HepG2 (cell line): ENCODE measurements around the gene PPFIA3. TPM values are rescaled to one million over a fixed set of nuclear protein-coding genes. Genes with fewer than 3 reads are reported as not detected.

ENCODE experiments used
- GATAD2A ChIP-seq: IDR thresholded peaks from 2 replicates; pipeline ENCODE4 v1.6.1; 2016
- HDAC1 ChIP-seq: sonication (generic); formaldehyde crosslinking; IDR thresholded peaks from 2 replicates; pipeline ENCODE4 v1.5.1; 2020; ENCODE audit warnings: mild to moderate bottlenecking, missing genetic modification reagents
- HNF4A ChIP-seq: sonication (generic); formaldehyde crosslinking; IDR thresholded peaks from 2 replicates; pipeline ENCODE4 v1.4.0; 2020; ENCODE audit warnings: missing genetic modification reagents
- HNF4G ChIP-seq, 2 experiments: sonication (generic) in 1 of 2; formaldehyde crosslinking in 1 of 2; IDR thresholded peaks; 2 replicates each; pipeline versions ENCODE4 v1.4.0 to v1.6.1; 2011 to 2020; ENCODE audit warnings: borderline replicate concordance in 2 of 2, low read depth in 2 of 2, mild to moderate bottlenecking in 2 of 2, low read length in 1 of 2, missing genetic modification reagents in 1 of 2, moderate library complexity in 1 of 2
- HNRNPLL ChIP-seq: fragments of 200-400 bp; formaldehyde crosslinking; IDR thresholded peaks from 2 replicates; pipeline ENCODE4 v1.6.1; 2017; ENCODE audit warnings: mild to moderate bottlenecking, low read depth, low read length; ENCODE audit not compliant: poor library complexity, severe bottlenecking
- IRF2 ChIP-seq: IDR thresholded peaks from 2 replicates; pipeline ENCODE4 v1.6.1; 2018; ENCODE audit warnings: missing genetic modification reagents, missing compliant biosample characterization
- KLF16 ChIP-seq, 2 experiments: sonication (generic) in 1 of 2; formaldehyde crosslinking in 1 of 2; IDR thresholded peaks; 2 replicates each; pipeline versions ENCODE4 v1.6.1 to v1.8.0; 2016 to 2023; ENCODE audit warnings: missing genetic modification reagents in 2 of 2, missing compliant biosample characterization in 1 of 2
- MAX ChIP-seq: IDR thresholded peaks from 2 replicates; pipeline ENCODE4 v1.6.1; 2012; ENCODE audit warnings: inconsistent platforms
- MTF2 ChIP-seq: sonication (generic); formaldehyde crosslinking; IDR thresholded peaks from 2 replicates; pipeline ENCODE4 v1.5.0; 2020; ENCODE audit warnings: missing genetic modification reagents, borderline replicate concordance
- NRL ChIP-seq: sonication (generic); formaldehyde crosslinking; IDR thresholded peaks from 2 replicates; pipeline ENCODE4 v1.5.0; 2020; ENCODE audit warnings: missing genetic modification reagents, mild to moderate bottlenecking, moderate library complexity, borderline replicate concordance
- PITX1 ChIP-seq: sonication (generic); formaldehyde crosslinking; IDR thresholded peaks from 2 replicates; pipeline ENCODE4 v1.5.1; 2020; ENCODE audit warnings: mild to moderate bottlenecking, missing genetic modification reagents
- POLR2A ChIP-seq, 2 experiments: IDR thresholded peaks; 2 replicates each; pipeline ENCODE4 v1.6.1; 2011; ENCODE audit warnings: low read depth in 2 of 2, low read length in 2 of 2, mild to moderate bottlenecking in 1 of 2, moderate library complexity in 1 of 2; ENCODE audit not compliant: insufficient read depth in 1 of 2
- POLR2AphosphoS5 ChIP-seq: IDR thresholded peaks from 2 replicates; pipeline ENCODE4 v1.6.1; 2012; ENCODE audit warnings: low read depth, low read length
- SALL2 ChIP-seq: sonication (generic); formaldehyde crosslinking; IDR thresholded peaks from 2 replicates; pipeline ENCODE4 v1.8.1; 2023; ENCODE audit warnings: mild to moderate bottlenecking, missing genetic modification reagents, inconsistent platforms
- SP2 ChIP-seq: sonication (generic); formaldehyde crosslinking; IDR thresholded peaks from 2 replicates; pipeline ENCODE4 v1.5.1; 2020; ENCODE audit warnings: mild to moderate bottlenecking, missing genetic modification reagents
- TAF1 ChIP-seq: sonication (generic); formaldehyde crosslinking; IDR thresholded peaks from 2 replicates; pipeline ENCODE4 v1.4.0; 2020; ENCODE audit warnings: missing genetic modification reagents
- TFDP2 ChIP-seq: sonication (generic); formaldehyde crosslinking; IDR thresholded peaks from 2 replicates; pipeline ENCODE4 v1.4.0; 2020; ENCODE audit warnings: missing genetic modification reagents
- YY1 ChIP-seq: IDR thresholded peaks from 2 replicates; pipeline ENCODE4 v1.6.1; 2011; ENCODE audit warnings: low read length, low read depth, moderate library complexity, mild to moderate bottlenecking; ENCODE audit not compliant: insufficient read depth, insufficient replicate concordance
- ZFP36L2 ChIP-seq: sonication (generic); formaldehyde crosslinking; IDR thresholded peaks from 2 replicates; pipeline ENCODE4 v1.4.0; 2020; ENCODE audit warnings: missing genetic modification reagents
- ZFX ChIP-seq: sonication (generic); formaldehyde crosslinking; IDR thresholded peaks from 2 replicates; pipeline ENCODE4 v1.4.0; 2020; ENCODE audit warnings: mild to moderate bottlenecking, low read depth, missing genetic modification reagents, moderate library complexity
- ZNF275 ChIP-seq: sonication (generic); formaldehyde crosslinking; IDR thresholded peaks from 2 replicates; pipeline ENCODE4 v1.8.0; 2022; ENCODE audit warnings: missing genetic modification reagents, mild to moderate bottlenecking, inconsistent platforms, borderline replicate concordance
- ZNF350 ChIP-seq: sonication (generic); formaldehyde crosslinking; IDR thresholded peaks from 2 replicates; pipeline ENCODE4 v1.4.0; 2020; ENCODE audit warnings: mild to moderate bottlenecking, low read depth, missing genetic modification reagents, borderline replicate concordance
- ZNF563 ChIP-seq: sonication (generic); formaldehyde crosslinking; IDR thresholded peaks from 2 replicates; pipeline ENCODE4 v1.8.0; 2022; ENCODE audit warnings: mild to moderate bottlenecking, moderate library complexity, missing genetic modification reagents
- ZNF605 ChIP-seq: sonication (generic); formaldehyde crosslinking; IDR thresholded peaks from 2 replicates; pipeline ENCODE4 v1.8.0; 2022; ENCODE audit warnings: mild to moderate bottlenecking, missing genetic modification reagents
- ZNF766 ChIP-seq: sonication (generic); formaldehyde crosslinking; IDR thresholded peaks from 2 replicates; pipeline ENCODE4 v1.5.0; 2020; ENCODE audit warnings: missing genetic modification reagents, borderline replicate concordance
- ZNF891 ChIP-seq: sonication (generic); formaldehyde crosslinking; IDR thresholded peaks from 2 replicates; pipeline ENCODE4 v1.5.0; 2020; ENCODE audit warnings: mild to moderate bottlenecking, missing genetic modification reagents
- ZSCAN22 ChIP-seq: sonication (generic); formaldehyde crosslinking; IDR thresholded peaks from 2 replicates; pipeline ENCODE4 v1.4.0; 2020; ENCODE audit warnings: mild to moderate bottlenecking, missing genetic modification reagents
- polyA plus RNA-seq, 8 experiments: library from polyadenylated mRNA; depleted of rRNA in 3 of 8; stranded (reverse) in 7 of 8; unstranded in 1 of 8; fragments of >200 nt; fragmentation: Illumina TruSeq in 4 of 8; extraction: Trizol in 4 of 8; gene quantifications; 2 replicates each; pipeline versions ENCODE4 v1.2.1 to v1.2.3, GENCODE V29; 2011 to 2016; ENCODE audit warnings: low read depth in 4 of 8, missing spikeins in 1 of 8, mixed read lengths in 1 of 8; ENCODE audit not compliant: insufficient read depth in 1 of 8
- total RNA-seq, 5 experiments: library from RNA; depleted of rRNA; stranded (reverse); fragments of >200 nt; fragmentation: Illumina TruSeq; extraction: Trizol; gene quantifications; 2 replicates each; pipeline ENCODE4 v1.2.3, GENCODE V29; 2016; ENCODE audit warnings: low read depth in 1 of 5

PPFIA3 gene
- total and polyA plus RNA-seq, 2 of the 13 experiments (the other 11 are each of a cell fraction or from before 2014, with no cell fraction given) = 6.7 to 8.6 TPM

GRCh38 chr19:49157445-49158224 is 38.3 kb downstream of the PPFIA3 start, which contains the start of gene TRPM4 (continued):
- TF ChIP-seq YY1 (peak; percentile 63), ZNF275 (CRISPR knock-in tag) (0 out of 2 replicates have a peak, but pooled peaks have one; percentile 20), POLR2AphosphoS5 (peak; percentile 71), ZNF563 (peak; percentile 55; the same call in 1 of the 2 replicates), PITX1 (peak; percentile 44; the same call in 1 of the 2 replicates), SP2 (CRISPR knock-in tag) (0 out of 2 replicates have a peak, but pooled peaks have one; percentile 40), ZNF605 (CRISPR knock-in tag) (peak; percentile 46; the same call in 1 of the 2 replicates), HDAC1 (peak; percentile 69), ZNF350 (CRISPR knock-in tag) (peak; percentile 61; the same call in 1 of the 2 replicates), MTF2 (CRISPR knock-in tag) (0 out of 2 replicates have a peak, but pooled peaks have one; percentile 43), ZFX (CRISPR knock-in tag) (peak; percentile 60), TAF1 (CRISPR knock-in tag) (peak; percentile 68), MAX (peak; percentile 56; the same call in 1 of the 2 replicates), NRL (CRISPR knock-in tag) (0 out of 2 replicates have a peak, but pooled peaks have one; percentile 26), ZSCAN22 (CRISPR knock-in tag) (no peak), TFDP2 (CRISPR knock-in tag) (0 out of 2 replicates have a peak, but pooled peaks have one; percentile 37), HNF4A (CRISPR knock-in tag) (peak; percentile 48), ZNF891 (CRISPR knock-in tag) (0 out of 2 replicates have a peak, but pooled peaks have one; percentile 22), POLR2A (IDR thresholded peaks at IDR 0.05; ENCODE audit: insufficient read depth in 1 of 2, low read depth in 2 of 2, low read length in 2 of 2) (peak in 1 of 2 experiments; percentile 87; a peak in 2 of 4 replicates), GATAD2A (0 out of 2 replicates have a peak, but pooled peaks have one; percentile 10), HNF4G (IDR thresholded peaks at IDR 0.05; ENCODE audit: borderline replicate concordance, low read depth, low read length) (peak; percentile 26; the same call in 1 of the 2 replicates), HNF4G (CRISPR knock-in tag; IDR thresholded peaks at IDR 0.05; ENCODE audit: borderline replicate concordance, low read depth) (no peak), SALL2 (CRISPR knock-in tag) (peak; percentile 76), ZNF766 (CRISPR knock-in tag) (no peak), ZFP36L2 (CRISPR knock-in tag) (no peak), IRF2 (0 out of 2 replicates have a peak, but pooled peaks have one; percentile 10), HNRNPLL (peak; percentile 65), KLF16 (CRISPR knock-in tag; IDR thresholded peaks at IDR 0.05) (0 out of 4 replicates have a peak, but pooled peaks of 1 of the 2 experiments have one; percentile 63)
